ENCODE results near the gene STX10. TPM values are rescaled to one million over a fixed set of nuclear protein-coding genes. Genes with fewer than 3 reads are reported as not detected.

STX10 gene
- total and polyA plus RNA-seq, 9 of the 15 experiments (the other 6 are each of a cell fraction or from before 2014, with no cell fraction given) = 0.51 to 66.3 (median 31.0) TPM

- TF ChIP-seq SAFB2 (IDR thresholded peaks at IDR 0.05; ENCODE audit: borderline replicate concordance, low read depth, low read length, severe bottlenecking) = no peak
- TF ChIP-seq HDAC6 (IDR thresholded peaks at IDR 0.05; ENCODE audit: low read depth, low read length) = no peak
- TF ChIP-seq HINFP (tag; conservative IDR thresholded peaks at IDR 0.05; ENCODE audit: low read depth) = no peak
- no peak for TF ChIP-seq CSDE1 (IDR thresholded peaks at IDR 0.05)
- TF ChIP-seq KDM2B (CRISPR knock-in tag; IDR thresholded peaks at IDR 0.05) = peak; percentile 60; the same call in 1 of the 2 replicates
- TF ChIP-seq HDGF (IDR thresholded peaks at IDR 0.05) = no peak
- TF ChIP-seq SMARCE1 (IDR thresholded peaks at IDR 0.05) = no peak
- no peak for TF ChIP-seq EP300 (IDR thresholded peaks at IDR 0.05; ENCODE audit: low read length)
- peak; percentile 70; the same call in 1 of the 2 replicates for TF ChIP-seq ZBTB9 (CRISPR knock-in tag; IDR thresholded peaks at IDR 0.05)
- 0 out of 2 replicates have a peak, but pooled peaks have one; percentile 6 for TF ChIP-seq DEAF1 (CRISPR knock-in tag; IDR thresholded peaks at IDR 0.05)
- TF ChIP-seq NR1H2 (CRISPR knock-in tag; IDR thresholded peaks at IDR 0.05) = no peak; the same call in 1 of the 2 replicates
- TF ChIP-seq ZMIZ1 (IDR thresholded peaks at IDR 0.05; ENCODE audit: low read depth in 2 of 2, low read length in 2 of 2) = no peak
- TF ChIP-seq TEAD4 (IDR thresholded peaks at IDR 0.05; ENCODE audit: low read length) = no peak
- no peak for TF ChIP-seq TEAD4 (CRISPR knock-in tag; IDR thresholded peaks at IDR 0.05; ENCODE audit: borderline replicate concordance)
- TF ChIP-seq NKRF (IDR thresholded peaks at IDR 0.05; ENCODE audit: borderline replicate concordance) = no peak
- TF ChIP-seq XRCC5 (IDR thresholded peaks at IDR 0.05; ENCODE audit: low read depth, low read length) = no peak
- no peak for TF ChIP-seq SMAD1 (IDR thresholded peaks at IDR 0.05; ENCODE audit: low read depth, low read length, partially characterized antibody)
These were observed 50.8 kb downstream of the STX10 start (continued) for GRCh38 chr19:13099073-13099999.

Measured in K562 (cell line).